Measurements from ENCODE around the gene AMPD2.

The AMPD2 gene

DNA sequence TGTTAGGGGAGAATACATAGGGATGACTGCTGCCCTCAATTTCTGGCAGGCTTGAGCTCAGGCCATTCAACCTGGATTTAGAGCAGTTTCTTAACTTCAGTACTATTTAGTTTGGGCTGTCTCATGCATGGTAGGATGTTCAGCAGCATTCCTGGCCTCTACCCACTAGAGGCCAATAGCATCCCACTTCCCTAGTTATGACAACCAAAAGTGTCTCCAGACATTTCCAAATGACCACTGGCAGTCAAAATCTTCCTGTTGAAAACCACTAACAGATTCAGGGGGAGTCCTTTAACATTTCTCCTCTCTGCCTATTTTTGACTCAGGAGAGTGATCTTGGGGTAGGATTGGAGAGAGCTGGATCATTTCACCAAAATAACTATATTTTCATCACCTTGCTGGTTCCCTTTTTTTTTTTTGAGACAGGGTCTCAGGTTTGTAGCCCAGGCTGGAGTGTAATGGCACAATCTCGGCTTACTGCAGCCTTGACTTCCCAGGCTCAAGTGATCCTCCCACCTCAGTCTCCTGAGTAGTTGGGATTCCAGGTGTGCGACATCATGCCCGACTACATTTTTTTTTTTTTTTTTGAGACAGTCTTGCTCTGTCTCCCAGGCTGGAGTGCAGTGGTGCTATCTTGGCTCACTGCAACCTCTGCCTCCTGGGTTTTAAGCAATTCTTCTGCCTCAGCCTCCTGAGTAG lies 8.9 kb upstream of the AMPD2 start:
- H3K4me3 ChIP-seq (ENCODE audit: low read depth, low read length): no peak overlapping the region
- POLR2A ChIA-PET: interaction anchor here (0.7 to 1.5 kb wide), 4 partner anchors 10 to 374 kb away, joined by 3 to 5 read pairs (median 3); partner anchors contain the start of gene AHCYL1
- no peak for TF ChIP-seq CTCF (IDR thresholded peaks at IDR 0.05; ENCODE audit: insufficient read depth, low read length, missing control alignments)
- CTCF ChIA-PET: interaction anchor here (1.1 to 1.4 kb wide), 4 partner anchors 20 to 374 kb away, joined by 3 to 7 read pairs (median 3); partner anchors contain the start of gene AHCYL1
- no peak for DNase-seq (ENCODE audit: low read depth, low spot score)

DNA sequence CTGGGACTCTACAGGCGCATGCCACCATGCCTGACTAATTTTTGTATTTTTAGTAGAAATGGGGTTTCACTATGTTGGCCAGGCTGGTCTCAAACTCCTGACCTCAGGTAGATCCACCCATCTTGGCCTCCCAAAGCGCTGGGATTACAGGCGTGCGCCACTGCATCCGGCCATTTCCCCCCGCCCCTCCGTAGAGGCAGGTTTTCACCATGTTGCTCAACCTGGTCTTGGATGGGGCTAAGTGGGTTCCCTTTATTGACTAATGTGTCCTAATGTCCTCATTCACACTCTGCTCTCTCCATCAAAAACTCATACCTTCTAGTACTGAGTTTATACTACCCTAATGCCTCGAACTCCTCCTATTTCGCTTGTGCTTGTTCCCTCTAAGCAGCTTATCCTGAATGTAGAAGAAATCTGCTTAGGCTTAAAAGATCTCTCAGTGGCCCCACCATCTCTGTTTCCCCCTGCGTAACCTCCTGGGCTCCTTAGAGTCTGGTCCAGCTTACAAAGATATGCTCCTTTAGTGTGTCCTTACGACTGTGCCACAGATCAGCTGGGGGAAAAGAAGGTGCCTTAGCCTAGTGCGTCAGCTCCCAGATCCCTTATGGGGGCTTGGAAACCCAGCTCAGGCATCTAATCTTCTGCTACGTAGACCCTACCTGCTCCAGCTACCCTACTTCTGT lies 8.2 kb upstream of the AMPD2 start:
- CTCF ChIA-PET: interaction anchor here (1.1 to 1.4 kb wide), 3 partner anchors 19 to 373 kb away, joined by 3 to 7 read pairs (median 3); partner anchors contain the start of gene AHCYL1
- POLR2A ChIA-PET: interaction anchor here (0.6 to 1.2 kb wide), 3 partner anchors 9 to 64 kb away, joined by 3 to 5 read pairs (median 3); no protein-coding TSS in a partner anchor
- no peak for TF ChIP-seq CTCF (IDR thresholded peaks at IDR 0.05; ENCODE audit: insufficient read depth, low read length, missing control alignments)
- H3K4me3 ChIP-seq (ENCODE audit: low read depth, low read length): no peak overlapping the region
- no peak for DNase-seq (ENCODE audit: low read depth, low spot score)

DNA sequence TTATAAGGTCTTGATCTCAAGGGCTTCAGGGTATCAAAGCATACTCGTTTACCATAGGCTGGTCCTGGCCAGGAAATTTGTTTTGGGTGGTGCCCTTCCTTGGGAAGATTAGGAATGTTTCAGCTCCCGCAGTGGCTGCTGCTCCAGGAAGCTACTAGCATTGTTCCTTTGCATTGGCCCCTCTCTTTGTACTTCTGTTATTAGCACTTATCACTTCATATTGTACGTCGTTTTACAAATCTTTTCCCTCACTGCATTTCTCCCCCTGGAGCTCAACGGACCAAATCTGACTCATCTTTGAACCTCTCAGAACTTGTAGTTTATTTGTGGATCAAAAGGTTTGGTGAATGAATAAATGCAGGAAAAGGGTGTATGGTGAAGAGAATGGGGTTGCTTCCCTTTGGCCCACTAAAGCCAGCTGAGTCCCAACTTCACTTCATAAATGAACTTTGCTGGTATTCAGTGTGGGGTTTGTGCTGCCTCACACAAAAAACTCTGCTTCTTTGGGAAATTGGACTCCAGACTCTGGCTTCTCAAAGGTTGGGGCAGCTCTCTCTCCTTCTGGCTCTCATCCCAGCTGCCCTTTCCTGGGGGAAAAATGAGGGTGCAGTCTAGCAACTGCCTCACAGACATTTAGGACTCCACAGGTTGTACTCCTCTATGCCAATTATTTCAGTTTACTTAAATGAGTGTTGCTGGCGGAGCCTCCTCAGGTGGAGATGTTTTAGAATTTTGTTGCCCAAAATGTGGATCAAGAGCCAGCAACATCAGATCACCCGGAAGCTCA lies 6.1 kb upstream of the AMPD2 start:
- ChIA-PET CTCF (interaction anchor here (0.6 to 2.3 kb wide), 12 partner anchors 8 to 164 kb away, joined by 3 to 11 read pairs (median 3); no protein-coding TSS in a partner anchor), POLR2A (interaction anchor here (1.1 kb wide), 1 partner anchor 65 kb away, joined by 5 read pairs; the partner anchor contains the start of gene GNAI3)
- no peak for TF ChIP-seq CTCF (IDR thresholded peaks at IDR 0.05; ENCODE audit: insufficient read depth, low read length, missing control alignments)
- H3K4me3 ChIP-seq (ENCODE audit: low read depth, low read length): no peak overlapping the region
- no peak for DNase-seq (ENCODE audit: low read depth, low spot score)

DNA sequence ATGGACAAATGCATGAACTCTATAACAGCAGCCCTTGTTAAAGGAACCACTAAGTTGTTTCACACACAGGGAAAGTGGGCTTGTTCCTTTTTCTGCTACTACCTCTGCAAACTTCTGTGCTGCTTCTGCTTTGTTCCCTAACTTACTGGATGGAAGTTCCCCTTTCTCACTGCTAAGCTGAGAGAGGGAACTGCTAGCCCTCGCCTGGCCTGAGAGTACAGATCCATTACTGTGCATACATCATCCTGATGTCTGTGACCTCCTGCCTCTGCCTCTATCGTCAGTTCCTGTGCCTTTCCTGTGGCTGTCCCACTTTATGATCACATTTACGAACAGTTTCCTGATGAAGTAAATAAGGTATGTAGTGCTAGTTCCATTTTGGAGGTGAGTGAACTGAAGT lies 3.8 kb upstream of the AMPD2 start:
- POLR2A ChIA-PET: no interaction called here
- H3K4me3 ChIP-seq (ENCODE audit: low read depth, low read length): no peak overlapping the region
- DNase-seq (ENCODE audit: low read depth, low spot score): no peak
- CTCF ChIA-PET: interaction anchor here (2.2 to 21.8 kb wide), 2 partner anchors 22 to 158 kb away, joined by 7 to 371 read pairs; no protein-coding TSS in a partner anchor
- no peak for TF ChIP-seq CTCF (IDR thresholded peaks at IDR 0.05; ENCODE audit: insufficient read depth, low read length, missing control alignments)

DNA sequence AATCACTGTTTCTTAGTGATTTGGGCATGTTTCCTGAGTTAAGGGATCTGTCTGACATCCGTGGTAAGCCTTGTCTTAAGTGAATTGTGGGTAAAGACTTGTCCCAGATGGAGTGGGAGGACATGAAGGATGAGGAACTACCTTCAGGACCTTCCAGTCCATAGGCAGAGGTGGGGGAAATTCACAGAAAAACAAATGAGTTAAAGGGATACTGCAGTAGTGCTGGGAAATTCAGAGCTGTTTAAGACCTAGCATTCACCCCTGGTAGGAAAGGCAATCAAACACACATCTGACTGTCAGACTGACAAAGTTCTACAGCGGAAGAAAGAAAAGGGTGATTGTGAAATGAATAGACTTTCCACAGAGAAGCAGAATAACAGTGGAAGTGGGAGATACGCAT lies 3.2 kb upstream of the AMPD2 start:
- H3K4me3 ChIP-seq (ENCODE audit: low read depth, low read length): no peak overlapping the region
- DNase-seq (ENCODE audit: low read depth, low spot score): no peak
- no peak for TF ChIP-seq CTCF (IDR thresholded peaks at IDR 0.05; ENCODE audit: insufficient read depth, low read length, missing control alignments)
- ChIA-PET POLR2A (interaction anchor here (1.3 kb wide), 1 partner anchor 68 kb away, joined by 8 read pairs; the partner anchor contains the start of gene GNAI3), CTCF (interaction anchor here (0.8 to 21.8 kb wide), 5 partner anchors 8 to 158 kb away, joined by 3 to 371 read pairs (median 3); no protein-coding TSS in a partner anchor)

Data from AG04449 (cell line).